H54 (cell line): ENCODE measurements around the gene PSENEN.
A peak's percentile ranks its signal among the peaks of the same experiment; 100 is the strongest.

ENCODE experiments used
- DNase-seq: peaks from one replicate; pipeline ENCODE4 v3.0.0; 2011; ENCODE audit warnings: low spot score, mixed read lengths; ENCODE audit not compliant: insufficient read length
- FAIRE-seq: peaks from 3 replicates; lab custom pipeline; 2011; peaks lifted over from hg19 to GRCh38; lab: Jason Lieb, UNC
- POLR2A ChIP-seq: IDR thresholded peaks from 2 replicates; pipeline ENCODE4 v1.6.1; 2011; ENCODE audit warnings: low read depth, mild to moderate bottlenecking, low read length

Gene PSENEN

GRCh38 chr19:35743640-35744429 lies 1.6 kb upstream of the PSENEN start:
- DNase-seq, result no peak
- FAIRE-seq, result no peak
- TF ChIP-seq POLR2A, result no peak

GRCh38 chr19:35744430-35745327 lies 772 bp upstream of the PSENEN start:
- DNase-seq, result peak; percentile 89
- peak; percentile 89 for TF ChIP-seq POLR2A
- FAIRE-seq, result no peak

- no peak for DNase-seq
- TF ChIP-seq POLR2A, result no peak
- no peak for FAIRE-seq
Measured at GRCh38 chr19:35746087-35746462, 624 bp downstream of the PSENEN start.

GRCh38 chr19:35746531-35746930 lies 1.1 kb downstream of the PSENEN start:
- no peak for DNase-seq
- FAIRE-seq, result no peak
- no peak for TF ChIP-seq POLR2A

GRCh38 chr19:35748106-35749020 lies 2.9 kb downstream of the PSENEN start, which contains the start of gene LIN37:
TSS of gene LIN37 (plus strand) at chr19:35748576. CDS start at chr19:35748725, 149 bp downstream.
- peak; percentile 88 for FAIRE-seq
- peak; percentile 81 for TF ChIP-seq POLR2A
- peak; percentile 97 for DNase-seq

- FAIRE-seq, result no peak
- TF ChIP-seq POLR2A, result no peak
- DNase-seq, result no peak
Measured at GRCh38 chr19:35750167-35750566, 4.7 kb downstream of the PSENEN start.

GRCh38 chr19:35751839-35752745 lies 6.6 kb downstream of the PSENEN start:
- FAIRE-seq, result no peak
- no peak for TF ChIP-seq POLR2A
- no peak for DNase-seq

- no peak for DNase-seq
- no peak for FAIRE-seq
- no peak for TF ChIP-seq POLR2A
Measured at GRCh38 chr19:35752746-35753350, 7.4 kb downstream of the PSENEN start.

GRCh38 chr19:35753634-35754369 lies 8.4 kb downstream of the PSENEN start:
- DNase-seq (no peak), FAIRE-seq (no peak)
- no peak for TF ChIP-seq POLR2A

GRCh38 chr19:35754370-35755130 lies 9.1 kb downstream of the PSENEN start:
- no peak for FAIRE-seq

GRCh38 chr19:35755131-35755549 lies 9.7 kb downstream of the PSENEN start:
- FAIRE-seq, result no peak
- TF ChIP-seq POLR2A, result no peak
- no peak for DNase-seq

More at GRCh38 chr19:35754370-35755130, 9.1 kb downstream of the PSENEN start:
- TF ChIP-seq POLR2A, result no peak
- DNase-seq, result no peak
